Measurements from ENCODE around the gene UBALD2.

DNA sequence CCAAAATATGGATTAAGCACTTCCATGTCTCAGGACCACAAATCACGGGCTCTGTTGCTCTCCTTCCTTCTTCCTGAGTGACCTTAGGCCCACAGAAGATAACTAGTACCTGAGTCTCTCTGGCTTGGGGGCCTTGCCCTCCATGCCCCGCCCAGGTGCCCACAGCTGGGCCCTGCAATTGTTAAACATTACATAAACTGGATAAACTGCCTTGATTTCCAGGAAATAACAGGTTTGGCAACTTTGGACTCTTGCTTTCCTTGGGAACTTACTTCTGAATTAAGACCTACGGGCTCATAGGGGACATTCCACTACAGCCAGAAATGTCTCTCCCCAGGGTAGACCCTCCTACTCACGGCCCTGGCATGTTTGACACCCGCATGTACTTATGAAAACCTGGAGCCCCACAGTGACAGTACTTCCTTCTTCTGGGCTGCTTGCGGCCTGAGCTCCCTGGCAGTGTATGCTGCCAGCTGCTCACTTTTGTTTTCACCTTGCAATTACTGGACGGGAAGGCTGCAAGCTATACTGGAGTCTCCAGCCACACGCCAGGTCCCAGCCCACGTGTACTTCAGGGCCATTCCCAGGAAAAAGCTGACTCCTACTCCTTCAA, 2.3 kb upstream of the UBALD2 start:
- TF ChIP-seq SMAD3 (CRISPR knock-in tag; IDR thresholded peaks at IDR 0.05) = no peak
- TF ChIP-seq, protein P1, sequence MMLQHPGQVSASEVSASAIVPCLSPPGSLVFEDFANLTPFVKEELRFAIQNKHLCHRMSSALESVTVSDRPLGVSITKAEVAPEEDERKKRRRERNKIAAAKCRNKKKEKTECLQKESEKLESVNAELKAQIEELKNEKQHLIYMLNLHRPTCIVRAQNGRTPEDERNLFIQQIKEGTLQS (CRISPR knock-in tag; IDR thresholded peaks at IDR 0.05) = no peak
- no peak for TF ChIP-seq NR1H2 (CRISPR knock-in tag; IDR thresholded peaks at IDR 0.05; ENCODE audit: borderline replicate concordance, low read depth)

Measured in HepG2 (cell line).